Esophagus squamous epithelium (tissue), 4 donors: ENCODE results near the gene DIABLO.

Experiments used
- CTCF ChIP-seq, 6 experiments: fragments of 450-650 bp in 4 of 6; fragments of 200-600 bp in 2 of 6; sonication (generic) in 2 of 6; IDR thresholded peaks; one replicate each; pipeline ENCODE4 v1.5.1; 2016 to 2019; ENCODE audit warnings: antibody characterized with exemption in 6 of 6, mild to moderate bottlenecking in 4 of 6, moderate library complexity in 4 of 6
- POLR2A ChIP-seq, 4 donors: fragments of 450-650 bp; IDR thresholded peaks; one replicate each; pipeline ENCODE4 v1.6.1; 2017; ENCODE audit warnings: antibody characterized with exemption in 4 of 4, mild to moderate bottlenecking in 4 of 4, moderate library complexity in 3 of 4

DNA sequence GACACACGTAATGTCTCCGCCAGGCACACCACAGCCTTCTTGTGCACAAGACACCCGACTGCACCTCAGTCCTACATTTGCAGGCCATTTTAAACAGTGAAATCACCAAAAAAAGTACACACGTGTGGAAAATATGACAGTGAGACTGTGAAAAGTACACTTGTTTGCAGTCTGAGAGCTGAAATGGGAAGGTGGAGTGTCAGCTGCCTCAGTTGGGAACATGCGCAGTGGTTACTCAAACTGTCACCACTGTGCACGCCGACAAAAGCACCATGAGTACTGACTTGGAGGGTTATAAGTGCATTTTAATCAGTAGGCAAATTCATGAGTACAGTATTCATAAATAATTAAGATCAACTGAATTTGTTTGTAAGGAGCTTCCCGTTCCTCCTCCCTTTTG lies 24.7 kb upstream of the DIABLO start:
- no peak for TF ChIP-seq CTCF (IDR thresholded peaks at IDR 0.05)
- TF ChIP-seq POLR2A (IDR thresholded peaks at IDR 0.05) = no peak
